ENCODE data around the gene CAPN5. TPM values are rescaled to one million over a fixed set of nuclear protein-coding genes. Genes with fewer than 3 reads are reported as not detected.
A peak's percentile ranks its signal among the peaks of the same experiment; 100 is the strongest.

CAPN5 gene
- total and polyA plus RNA-seq, 11 donors: 1.1 to 4.5 (median 2.1) TPM

GRCh38 chr11:77109236-77110019, 42.7 kb downstream of the CAPN5 start:
- Histone ChIP-seq H3K27ac (peak overlapping the region in 1 of 12 donors; percentile 19), H3K4me1 (peaks cover 0 to 13% (median 3%) of the 10 kb centered on the region in 12 donors), H3K36me3 (no peaks in the 10 kb centered on the region), H3K4me3 (no peak overlapping the region), H3K9me3 (no peaks in the 10 kb centered on the region), H3K27me3 (no peaks in the 10 kb centered on the region)
- 48 to 62% (median 57%) methylated on average over 11 of the region's 11 CpGs for WGBS, 4 donors
- DNase-seq (peak in 1 of 5 donors; percentile 44), ATAC-seq (peak in 1 of 4 donors; percentile 52)
- no peak for TF ChIP-seq CTCF (IDR thresholded peaks at IDR 0.05)
- no peak for TF ChIP-seq POLR2A (IDR thresholded peaks at IDR 0.05)
- intact Hi-C loops (cut with DNase I): no loop called here

- no peak overlapping the region for H3K27ac ChIP-seq
- intact Hi-C loops (cut with DNase I): no loop called here
- H3K27me3 ChIP-seq: no peaks in the 10 kb centered on the region
- H3K36me3 ChIP-seq: no peaks in the 10 kb centered on the region
- DNase-seq (peak in 1 of 5 donors; percentile 29), ATAC-seq (no peak)
- WGBS, 4 donors: 84 to 93% (median 92%) methylated on average over 6 of the region's 6 CpGs
- peaks cover 0 to 13% (median 3%) of the 10 kb centered on the region in 12 donors for H3K4me1 ChIP-seq
- H3K4me3 ChIP-seq: no peak overlapping the region
- TF ChIP-seq POLR2A (IDR thresholded peaks at IDR 0.05): no peak
- no peak for TF ChIP-seq CTCF (IDR thresholded peaks at IDR 0.05)
- H3K9me3 ChIP-seq: no peaks in the 10 kb centered on the region
Observed at GRCh38 chr11:77110836-77111235, 44.1 kb downstream of the CAPN5 start.

- Histone ChIP-seq H3K27ac (no peak overlapping the region), H3K36me3 (no peaks in the 10 kb centered on the region), H3K4me1 (peaks cover 0 to 13% (median 3%) of the 10 kb centered on the region in 12 donors), H3K4me3 (no peak overlapping the region), H3K27me3 (no peaks in the 10 kb centered on the region), H3K9me3 (no peaks in the 10 kb centered on the region)
- intact Hi-C loops (cut with DNase I): no loop called here
- DNase-seq (no peak), ATAC-seq (no peak)
- 88 to 95% (median 92%) methylated on average over 3 of the region's 3 CpGs for WGBS, 4 donors
- no peak for TF ChIP-seq CTCF (IDR thresholded peaks at IDR 0.05)
- no peak for TF ChIP-seq POLR2A (IDR thresholded peaks at IDR 0.05)
Observed at GRCh38 chr11:77111277-77111676, 44.5 kb downstream of the CAPN5 start.

- no peaks in the 10 kb centered on the region for H3K27me3 ChIP-seq
- peaks cover 0 to 13% (median 3%) of the 10 kb centered on the region in 12 donors for H3K4me1 ChIP-seq
- no peak overlapping the region for H3K4me3 ChIP-seq
- ATAC-seq (no peak), DNase-seq (peak in 1 of 5 donors; percentile 26)
- H3K36me3 ChIP-seq: no peaks in the 10 kb centered on the region
- 98 to 99% (median 98%) methylated on average over 6 of the region's 6 CpGs for WGBS, 4 donors
- no peaks in the 10 kb centered on the region for H3K9me3 ChIP-seq
- no peak overlapping the region for H3K27ac ChIP-seq
- no peak for TF ChIP-seq POLR2A (IDR thresholded peaks at IDR 0.05)
- no peak for TF ChIP-seq CTCF (IDR thresholded peaks at IDR 0.05)
- intact Hi-C loops (cut with DNase I): no loop called here
Observed at GRCh38 chr11:77111946-77112345, 45.2 kb downstream of the CAPN5 start.
